AG10803 (cell line): Measurements from ENCODE around the gene FIBP.
"Not testable (repeated sequence)": the region's sequence is repeated elsewhere in the genome, so short reads cannot be mapped to it uniquely, and the experiment has no call there.

ENCODE experiments used
- DNase-seq: peaks from one replicate; pipeline ENCODE4 v3.0.0; 2010; ENCODE audit warnings: low read depth
- H3K4me3 ChIP-seq: 2 replicates; pipeline ENCODE4 v1.5.1; 2011; ENCODE audit warnings: mild to moderate bottlenecking, low read length, control low read depth
- CTCF ChIP-seq: conservative IDR thresholded peaks from 2 replicates; pipeline ENCODE4 v1.5.1; 2011; ENCODE audit warnings: mild to moderate bottlenecking, low read length, control low read depth, inconsistent platforms

Gene FIBP

DNA sequence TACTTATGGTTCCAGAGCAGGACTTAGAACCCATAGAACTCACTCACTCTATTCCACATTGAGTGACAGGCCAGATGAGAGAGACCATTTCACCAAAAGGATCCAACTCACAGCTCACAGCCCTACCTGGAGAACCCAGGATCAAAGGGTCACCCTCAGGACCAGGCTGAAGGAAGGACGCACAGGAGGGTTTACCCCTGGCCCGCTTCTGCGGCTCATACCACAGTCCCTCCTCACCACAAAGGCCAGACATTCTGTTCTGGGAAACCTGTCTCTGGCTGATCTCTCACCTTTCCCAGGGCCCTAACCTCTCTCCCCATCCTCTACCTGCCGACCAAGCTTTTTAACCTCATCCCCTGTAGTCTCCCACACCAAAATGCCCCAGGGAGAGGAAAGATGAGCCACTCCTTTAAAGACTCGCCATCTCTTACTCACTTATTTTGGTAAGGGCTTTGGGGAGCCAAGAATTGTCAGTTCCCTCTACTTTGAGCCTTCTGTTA, 7.3 kb upstream of the FIBP start:
- DNase-seq, result no peak
- no peak overlapping the region for H3K4me3 ChIP-seq
- TF ChIP-seq CTCF, result no peak

DNA sequence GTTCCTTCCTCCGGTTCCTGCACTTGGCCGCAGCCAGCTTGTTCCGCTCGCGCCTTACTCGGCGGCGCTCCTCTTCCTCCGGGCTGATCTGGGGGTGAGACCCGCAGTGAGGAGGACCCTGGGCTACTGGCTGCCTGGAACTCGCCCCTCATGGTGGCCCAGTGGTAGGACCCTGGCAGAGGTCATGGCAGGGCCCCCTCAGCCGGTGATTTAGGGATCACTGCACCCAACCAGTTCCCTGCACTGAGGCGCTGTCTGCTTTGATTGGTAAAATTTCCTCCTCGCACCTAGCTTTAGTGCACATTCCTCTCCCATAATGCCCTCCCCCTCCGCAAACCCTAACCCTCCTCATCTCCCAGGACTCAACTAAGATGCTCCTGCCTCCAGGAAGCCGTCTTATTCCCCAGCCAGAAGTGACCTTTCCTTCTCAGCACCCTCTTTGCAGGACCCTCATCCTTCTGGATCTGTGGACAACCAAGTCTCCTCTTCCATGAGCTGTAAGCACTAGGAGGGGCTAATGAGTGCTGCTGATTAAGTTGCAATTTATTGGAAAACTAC, 5.8 kb upstream of the FIBP start:
- no peak for TF ChIP-seq CTCF
- DNase-seq, result no peak
- no peak overlapping the region for H3K4me3 ChIP-seq

GRCh38 chr11:65892661-65893317, 4.5 kb upstream of the FIBP start:
- H3K4me3 ChIP-seq, result peak overlapping the region; percentile 75
- no peak for TF ChIP-seq CTCF
- DNase-seq, result no peak

GRCh38 chr11:65892137-65892540, 3.9 kb upstream of the FIBP start:
- DNase-seq, result not testable (repeated sequence)
- H3K4me3 ChIP-seq, result peak overlapping the region; percentile 75

- peak; percentile 31 for TF ChIP-seq CTCF
- peak overlapping the region; percentile 75 for H3K4me3 ChIP-seq
- no peak for DNase-seq
Measured at GRCh38 chr11:65891219-65892136, 3.2 kb upstream of the FIBP start.

DNA sequence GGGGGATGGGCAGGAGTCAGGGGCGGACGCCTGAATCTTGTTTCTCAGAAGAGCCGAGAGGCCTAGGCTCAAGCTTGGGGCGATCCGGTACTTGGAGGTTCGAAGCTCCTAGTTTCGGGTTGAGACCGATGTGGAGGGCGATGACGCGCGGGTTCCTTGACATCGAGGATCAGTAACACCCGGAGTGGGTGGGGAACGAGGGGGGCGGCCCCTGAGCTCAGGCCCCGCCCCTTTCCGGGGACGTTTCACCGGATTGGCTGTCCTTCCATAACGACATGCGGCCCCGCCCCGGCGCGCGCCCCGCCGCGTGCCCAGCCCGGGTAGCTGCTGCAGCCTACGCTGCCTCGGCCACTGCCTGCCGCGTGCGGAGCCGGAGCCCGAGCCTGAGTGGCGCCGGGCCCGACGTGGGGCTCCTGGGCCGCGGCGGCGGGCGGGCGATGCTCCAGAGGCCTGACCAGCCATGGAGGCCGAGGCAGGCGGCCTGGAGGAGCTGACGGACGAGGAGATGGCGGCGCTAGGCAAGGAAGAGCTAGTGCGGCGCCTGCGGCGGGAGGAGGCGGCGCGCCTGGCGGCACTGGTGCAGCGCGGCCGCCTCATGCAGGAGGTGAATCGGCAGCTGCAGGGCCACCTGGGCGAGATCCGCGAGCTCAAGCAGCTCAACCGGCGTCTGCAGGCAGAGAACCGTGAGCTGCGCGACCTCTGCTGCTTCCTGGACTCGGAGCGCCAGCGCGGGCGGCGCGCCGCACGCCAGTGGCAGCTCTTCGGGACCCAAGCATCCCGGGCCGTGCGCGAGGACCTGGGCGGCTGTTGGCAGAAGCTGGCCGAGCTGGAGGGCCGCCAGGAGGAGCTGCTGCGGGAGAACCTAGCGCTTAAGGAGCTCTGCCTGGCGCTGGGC, 2.3 kb upstream of the FIBP start, which contains the start of gene CCDC85B:
Gene CCDC85B (plus strand): TSS at position 350 of the 895 bp plus-strand sequence. CDS start 111 bp downstream, at position 461.
- H3K4me3 ChIP-seq, result peak within 1 kb of the TSS; percentile 75
- no peak; the same call in 1 of the 2 replicates for TF ChIP-seq CTCF
- peak; percentile 96 for DNase-seq
